H1 (cell line): ENCODE data around the gene GAPDHS. TPM values are rescaled to one million over a fixed set of nuclear protein-coding genes. Genes with fewer than 3 reads are reported as not detected.

Experiments
- CTCF ChIA-PET: fragments of 300-600 bp; sonication (Branson Sonifier 250); formaldehyde crosslinking; loops from one replicate; lab custom pipeline; 2021; ENCODE audit not compliant: partially characterized antibody; lab: Charles Lee
- POLR2A ChIA-PET: fragments of 300-600 bp; sonication (Branson Sonifier 250); formaldehyde crosslinking; loops from one replicate; lab custom pipeline; 2021; ENCODE audit warnings: inconsistent platforms; ENCODE audit not compliant: partially characterized antibody; lab: Charles Lee
- DNase-seq, 2 experiments: peaks; one replicate each; pipeline versions ENCODE4 v3.0.0 to v3.0.0-alpha.2; 2010 to 2022; ENCODE audit warnings: low spot score in 2 of 2, low read depth in 1 of 2, mixed read lengths in 1 of 2
- FAIRE-seq: peaks from 2 replicates; lab custom pipeline; 2011; peaks lifted over from hg19 to GRCh38; lab: Jason Lieb, UNC
- H2AFZ ChIP-seq: 2 replicates; pipeline ENCODE4 v1.8.1; 2012; ENCODE audit warnings: low read length, inconsistent platforms
- H2AK5ac ChIP-seq: 2 replicates; pipeline ENCODE4 v1.6.1; 2013; ENCODE audit warnings: low read depth, low read length
- H2BK120ac ChIP-seq: replicated peaks from 2 replicates; pipeline ENCODE3; 2013; ENCODE audit warnings: low read depth, low read length, inconsistent platforms
- H2BK12ac ChIP-seq: 2 replicates; pipeline ENCODE4 v1.6.1; 2013; ENCODE audit warnings: low read depth, low read length
- H2BK15ac ChIP-seq: 2 replicates; pipeline ENCODE4 v1.6.1; 2013; ENCODE audit warnings: low read length
- H2BK20ac ChIP-seq: 2 replicates; pipeline ENCODE4 v1.6.1; 2013; ENCODE audit warnings: low read length
- H2BK5ac ChIP-seq: 2 replicates; pipeline ENCODE4 v1.6.1; 2013; ENCODE audit warnings: low read depth, low read length
- H3K14ac ChIP-seq: 2 replicates; pipeline ENCODE4 v1.6.1; 2013; ENCODE audit warnings: inconsistent platforms; ENCODE audit not compliant: insufficient read length
- H3K18ac ChIP-seq: 2 replicates; pipeline ENCODE4 v1.6.1; 2013; ENCODE audit warnings: low read length; ENCODE audit errors: extremely low read depth
- H3K23ac ChIP-seq: 2 replicates; pipeline ENCODE4 v1.6.1; 2013; ENCODE audit warnings: inconsistent platforms; ENCODE audit not compliant: insufficient read length
- H3K23me2 ChIP-seq: 2 replicates; pipeline ENCODE4 v1.6.1; 2013; ENCODE audit warnings: low read depth, low read length
- H3K27ac ChIP-seq: 2 replicates; pipeline ENCODE4 v1.6.1; 2011; ENCODE audit warnings: low read depth, low read length, inconsistent platforms
- H3K27me3 ChIP-seq, 4 experiments: replicated peaks in 1 of 4; 1 replicate in 1 of 4; 2 replicates in 3 of 4; pipeline versions ENCODE4 v1.6.1 to v1.8.1; 2011 to 2013; ENCODE audit warnings: low read length in 3 of 4, mild to moderate bottlenecking in 3 of 4, inconsistent platforms in 2 of 4, mixed read lengths in 2 of 4, moderate library complexity in 1 of 4; ENCODE audit not compliant: control insufficient read depth in 3 of 4, insufficient read depth in 3 of 4; ENCODE audit errors: extremely low read depth in 1 of 4
- H3K36me3 ChIP-seq, 4 experiments: 2 replicates each; pipeline versions ENCODE4 v1.6.1 to v1.8.1; 2011 to 2013; ENCODE audit warnings: mild to moderate bottlenecking in 4 of 4, low read length in 3 of 4, moderate library complexity in 2 of 4, control low read depth in 1 of 4, inconsistent platforms in 1 of 4; ENCODE audit not compliant: insufficient read depth in 4 of 4, control insufficient read depth in 2 of 4
- H3K4ac ChIP-seq: replicated peaks from 2 replicates; pipeline ENCODE3; 2013; ENCODE audit warnings: low read length, low read depth, mixed read lengths, inconsistent platforms; ENCODE audit not compliant: insufficient read length
- H3K4me1 ChIP-seq, 4 experiments: replicated peaks in 1 of 4; 1 replicate in 1 of 4; 2 replicates in 3 of 4; pipeline versions ENCODE4 v1.6.1 to v1.8.1; 2011 to 2013; ENCODE audit warnings: low read length in 3 of 4, inconsistent platforms in 2 of 4, mixed read lengths in 1 of 4; ENCODE audit not compliant: insufficient read depth in 4 of 4, control insufficient read depth in 3 of 4
- H3K4me2 ChIP-seq, 2 experiments: 2 replicates each; pipeline versions ENCODE4 v1.6.1 to v1.8.1; 2011 to 2013; ENCODE audit warnings: low read depth in 2 of 2, low read length in 2 of 2, control low read depth in 1 of 2, inconsistent platforms in 1 of 2, mild to moderate bottlenecking in 1 of 2; ENCODE audit not compliant: insufficient read depth in 1 of 2
- H3K4me3 ChIP-seq, 4 experiments: fragments of 200-600, 300-600 bp in 1 of 4; sonication (generic), shearing (Covaris generic), sonication (Bioruptor Twin) in 1 of 4; 2 replicates each; pipeline versions ENCODE4 v1.5.1 to v1.8.1; 2011 to 2016; ENCODE audit warnings: low read length in 4 of 4, low read depth in 3 of 4, control low read depth in 2 of 4, inconsistent platforms in 2 of 4, mild to moderate bottlenecking in 2 of 4, mixed read lengths in 1 of 4, moderate library complexity in 1 of 4; ENCODE audit not compliant: insufficient read depth in 2 of 4; ENCODE audit errors: extremely low read depth in 1 of 4
- H3K56ac ChIP-seq: replicated peaks from 2 replicates; pipeline ENCODE3; 2013; ENCODE audit warnings: low read depth, mild to moderate bottlenecking, mixed read lengths, low read length, inconsistent platforms; ENCODE audit not compliant: insufficient read length
- H3K79me1 ChIP-seq: 2 replicates; pipeline ENCODE4 v1.6.1; 2013; ENCODE audit warnings: low read depth, low read length, control low read depth
- H3K79me2 ChIP-seq, 2 experiments: 2 replicates each; pipeline versions ENCODE4 v1.6.1 to v1.8.1; 2012 to 2013; ENCODE audit warnings: low read length in 2 of 2, mild to moderate bottlenecking in 2 of 2, inconsistent platforms in 1 of 2; ENCODE audit not compliant: insufficient read depth in 2 of 2, control insufficient read depth in 1 of 2
- H3K9ac ChIP-seq, 4 experiments: replicated peaks in 1 of 4; 1 replicate in 1 of 4; 2 replicates in 3 of 4; pipeline versions ENCODE4 v1.6.1 to v1.8.1; 2011 to 2013; ENCODE audit warnings: low read depth in 3 of 4, low read length in 3 of 4, control low read depth in 2 of 4, mild to moderate bottlenecking in 2 of 4, moderate library complexity in 2 of 4, inconsistent platforms in 1 of 4; ENCODE audit errors: extremely low read depth in 1 of 4
- H3K9me3 ChIP-seq, 2 experiments: 2 replicates each; pipeline versions ENCODE4 v1.6.1 to v1.8.1; 2012 to 2013; ENCODE audit warnings: mild to moderate bottlenecking in 2 of 2, moderate library complexity in 2 of 2, control low read depth in 1 of 2, inconsistent platforms in 1 of 2, low read depth in 1 of 2, low read length in 1 of 2, mixed read lengths in 1 of 2; ENCODE audit not compliant: insufficient read depth in 2 of 2
- H4K20me1 ChIP-seq, 2 experiments: replicated peaks in 1 of 2; 2 replicates each; pipeline versions ENCODE3 to v1.8.1; 2011 to 2013; ENCODE audit warnings: inconsistent platforms in 2 of 2, low read length in 2 of 2, mild to moderate bottlenecking in 1 of 2; ENCODE audit not compliant: insufficient read depth in 2 of 2, control insufficient read depth in 1 of 2
- H4K5ac ChIP-seq: 2 replicates; pipeline ENCODE4 v1.6.1; 2013; ENCODE audit warnings: low read length, low read depth, mixed read lengths, inconsistent platforms; ENCODE audit not compliant: insufficient read length
- H4K8ac ChIP-seq: 2 replicates; pipeline ENCODE4 v1.8.0; 2013; ENCODE audit warnings: mild to moderate bottlenecking, moderate library complexity, low read length, inconsistent platforms; ENCODE audit not compliant: insufficient read depth; ENCODE audit errors: extremely low read depth
- H4K91ac ChIP-seq: replicated peaks from 2 replicates; pipeline ENCODE3; 2013; ENCODE audit warnings: low read length, mixed read lengths, inconsistent platforms; ENCODE audit not compliant: insufficient read length
- CTCF ChIP-seq, 3 experiments: IDR thresholded peaks; 1 replicate in 2 of 3; 2 replicates in 1 of 3; pipeline versions ENCODE4 v1.5.1 to v1.6.1; 2011; ENCODE audit warnings: low read length in 3 of 3, mild to moderate bottlenecking in 3 of 3, inconsistent platforms in 2 of 3, low read depth in 1 of 3, moderate library complexity in 1 of 3; ENCODE audit not compliant: insufficient read depth in 1 of 3; ENCODE audit errors: control extremely low read depth in 1 of 3
- PHF8 ChIP-seq: fragments of 200-600 bp; sonication (generic); conservative IDR thresholded peaks from 2 replicates; pipeline ENCODE4 v1.7.1; 2012; ENCODE audit warnings: low read depth, mild to moderate bottlenecking, inconsistent platforms, low read length, moderate library complexity
- USF2 ChIP-seq: IDR thresholded peaks from 2 replicates; pipeline ENCODE4 v1.6.1; 2011; ENCODE audit warnings: low read length, improper control_type of control experiment
- WGBS, 2 experiments: shearing (Covaris generic) in 1 of 2; methylation state at CpG; one replicate each; pipeline versions ENCODE4 v1.1.6 to v1.1.7; 2013 to 2015; ENCODE audit warnings: low lambda C conversion rate in 2 of 2, mixed read lengths in 2 of 2, inconsistent platforms in 1 of 2, low coverage in 1 of 2, missing lambda C conversion rate in 1 of 2; ENCODE audit not compliant: insufficient replicate concordance in 2 of 2, insufficient coverage in 1 of 2, insufficient read length in 1 of 2; ENCODE audit errors: extremely low coverage in 1 of 2, missing lambda C conversion rate in 1 of 2; 5-methylcytosine and 5-hydroxymethylcytosine counted together
- polyA plus RNA-seq, 7 experiments: library from polyadenylated mRNA; depleted of rRNA in 3 of 7; stranded (reverse) in 5 of 7; unstranded in 2 of 7; fragments of >200 nt in 5 of 7; fragments of 200-250 nt in 2 of 7; gene quantifications; 1 replicate in 5 of 7; 2 replicates in 1 of 7; 4 replicates in 1 of 7; pipeline versions ENCODE4 v1.2.1 to v1.2.3, GENCODE V29; 2011 to 2013; ENCODE audit warnings: missing spikeins in 2 of 7, mixed read lengths in 2 of 7
- total RNA-seq: library from RNA; stranded (reverse); fragmentation: NEBNext Ultra II Directional; extraction: Animal tissue kit (Norgen Biotek cat#: 25700); gene quantifications from 2 replicates; pipeline ENCODE4 v1.2.1, GENCODE V29; 2021

The GAPDHS gene
- total and polyA plus RNA-seq, 2 of the 8 experiments (the other 6 are each of a cell fraction or from before 2014, with no cell fraction given) = 0.26 TPM; not detected in 1

- Histone ChIP-seq H2AK5ac (no peak overlapping the region), H4K5ac (no peak overlapping the region), H4K8ac (no peak overlapping the region; the same call in 1 of the 2 replicates), H3K9ac (no peak overlapping the region), H2BK12ac (no peak overlapping the region; the same call in 1 of the 2 replicates), H2BK15ac (peak overlapping the region; percentile 40; the same call in 1 of the 2 replicates), H4K20me1 (peaks cover 7 to 8% of the 10 kb centered on the region in 2 experiments), H3K36me3 (no peaks in the 10 kb centered on the region), H2BK20ac (no peak overlapping the region), H4K91ac (no peak overlapping the region), H2BK5ac (no peak overlapping the region), H2BK120ac (no peak overlapping the region), H3K4me1 (peaks cover 0 to 6% (median 4%) of the 10 kb centered on the region in 4 experiments; a peak in 3 of 7 replicates), H3K79me1 (no peaks in the 10 kb centered on the region), H3K9me3 (no peaks in the 10 kb centered on the region; a peak in 1 of 4 replicates), H3K79me2 (no peaks in the 10 kb centered on the region), H3K14ac (no peak overlapping the region), H3K4ac (no peak overlapping the region), H3K4me3 (no peak overlapping the region), H3K27me3 (peaks cover 0 to 16% (median 9%) of the 10 kb centered on the region in 4 experiments; a peak in 5 of 7 replicates)
- 74% methylated on average over 16 of the region's 17 CpGs; no CpG with 5 or more reads in 1 of the 2 experiments for WGBS, 2 experiments
- POLR2A ChIA-PET = interaction anchor here (1.6 kb wide), 1 partner anchor 80 kb away, joined by 5 read pairs; no protein-coding TSS in a partner anchor
- TF ChIP-seq USF2 (no peak), PHF8 (no peak), CTCF (IDR thresholded peaks at IDR 0.05; ENCODE audit: control extremely low read depth in 1 of 3, insufficient read depth in 1 of 3, low read depth in 1 of 3, low read length in 3 of 3) (peak in 1 of 3 experiments; percentile 2; a peak in 1 of 4 replicates)
- TF ChIP-seq, all 59 proteins: peak for 1
- FAIRE-seq (no peak), DNase-seq (no peak)
- H3K56ac ChIP-seq = no peak overlapping the region
- H3K23ac ChIP-seq = no peak overlapping the region
- H3K18ac ChIP-seq = no peak overlapping the region
- CTCF ChIA-PET = interaction anchor here (0.7 to 3.1 kb wide), 3 partner anchors 29 to 130 kb away, joined by 3 to 19 read pairs (median 3); no protein-coding TSS in a partner anchor
- no peak overlapping the region for H3K4me2 ChIP-seq
- no peak overlapping the region for H2AFZ ChIP-seq
- no peak overlapping the region for H3K27ac ChIP-seq
- peaks cover 4% of the 10 kb centered on the region; the same call in 1 of the 2 replicates for H3K23me2 ChIP-seq
Observed at GRCh38 chr19:35562336-35562735, 29.1 kb downstream of the GAPDHS start.
